ENCODE measurements around the gene BRPF1. TPM values are rescaled to one million over a fixed set of nuclear protein-coding genes. Genes with fewer than 3 reads are reported as not detected.

The BRPF1 gene
- total and polyA plus RNA-seq, 2 donors from 2014 or later = 6.2 to 22.4 TPM

- Histone ChIP-seq H3K27me3 (ENCODE audit: control insufficient read depth, insufficient read depth, low read length) (no peaks in the 10 kb centered on the region), H3K9ac (ENCODE audit: low read length in 3 of 3) (no peak overlapping the region), H3K36me3 (ENCODE audit: control insufficient read depth in 2 of 3, insufficient read depth in 3 of 3, low read length in 3 of 3) (no peaks in the 10 kb centered on the region), H3K4me3 (ENCODE audit: low read length in 3 of 3) (no peak overlapping the region), H3K9me3 (ENCODE audit: control insufficient read depth in 2 of 3, insufficient read depth in 1 of 3, low read length in 3 of 3) (no peaks in the 10 kb centered on the region), H3K27ac (ENCODE audit: low read depth in 2 of 2, low read length in 2 of 2) (no peak overlapping the region), H3K4me1 (ENCODE audit: control insufficient read depth in 2 of 3, insufficient read depth in 2 of 3, low read depth in 1 of 3, low read length in 3 of 3) (peaks cover 0 to 19% (median 8%) of the 10 kb centered on the region in 3 donors)
- intact Hi-C loops (cut with DNase I) = no loop called here
- no peak for DNase-seq
- FAIRE-seq = no peak
- no peak for TF ChIP-seq CTCF (IDR thresholded peaks at IDR 0.05; ENCODE audit: borderline replicate concordance, extremely low read depth, insufficient read depth)
Measured at GRCh38 chr3:9776896-9777693, 45.6 kb downstream of the BRPF1 start.

GRCh38 chr3:9777694-9778021, 46.1 kb downstream of the BRPF1 start:
- no peak overlapping the region for H3K27ac ChIP-seq (ENCODE audit: low read depth in 2 of 2, low read length in 2 of 2)
- DNase-seq (no peak), FAIRE-seq (no peak)
- no peak overlapping the region for H3K9ac ChIP-seq (ENCODE audit: low read length in 3 of 3)
- intact Hi-C loops (cut with DNase I) = no loop called here
- peaks cover 0 to 22% (median 8%) of the 10 kb centered on the region in 3 donors for H3K4me1 ChIP-seq (ENCODE audit: control insufficient read depth in 2 of 3, insufficient read depth in 2 of 3, low read depth in 1 of 3, low read length in 3 of 3)
- peaks cover 0 to under 1% (median 0%) of the 10 kb centered on the region in 3 donors for H3K36me3 ChIP-seq (ENCODE audit: control insufficient read depth in 2 of 3, insufficient read depth in 3 of 3, low read length in 3 of 3)
- H3K9me3 ChIP-seq (ENCODE audit: control insufficient read depth in 2 of 3, insufficient read depth in 1 of 3, low read length in 3 of 3) = no peaks in the 10 kb centered on the region
- no peak overlapping the region for H3K4me3 ChIP-seq (ENCODE audit: low read length in 3 of 3)
- no peaks in the 10 kb centered on the region for H3K27me3 ChIP-seq (ENCODE audit: control insufficient read depth, insufficient read depth, low read length)
- no peak for TF ChIP-seq CTCF (IDR thresholded peaks at IDR 0.05; ENCODE audit: borderline replicate concordance, extremely low read depth, insufficient read depth)

GRCh38 chr3:9778143-9779074, 46.9 kb downstream of the BRPF1 start:
- Histone ChIP-seq H3K4me1 (ENCODE audit: control insufficient read depth in 2 of 3, insufficient read depth in 2 of 3, low read depth in 1 of 3, low read length in 3 of 3) (peaks cover 0 to 22% (median 8%) of the 10 kb centered on the region in 3 donors), H3K9me3 (ENCODE audit: control insufficient read depth in 2 of 3, insufficient read depth in 1 of 3, low read length in 3 of 3) (no peaks in the 10 kb centered on the region), H3K27ac (ENCODE audit: low read depth in 2 of 2, low read length in 2 of 2) (no peak overlapping the region), H3K36me3 (ENCODE audit: control insufficient read depth in 2 of 3, insufficient read depth in 3 of 3, low read length in 3 of 3) (peaks cover 0 to 3% (median 0%) of the 10 kb centered on the region in 3 donors), H3K9ac (ENCODE audit: low read length in 3 of 3) (no peak overlapping the region), H3K27me3 (ENCODE audit: control insufficient read depth, insufficient read depth, low read length) (no peaks in the 10 kb centered on the region), H3K4me3 (ENCODE audit: low read length in 3 of 3) (no peak overlapping the region)
- TF ChIP-seq CTCF (IDR thresholded peaks at IDR 0.05; ENCODE audit: borderline replicate concordance, extremely low read depth, insufficient read depth) = no peak
- DNase-seq (no peak), FAIRE-seq (no peak)
- intact Hi-C loops (cut with DNase I) = no loop called here

Measured in kidney (tissue), 14 donors.